Thyroid gland (tissue), 4 donors: Measurements from ENCODE around the gene FSIP1.

Experiments
- POLR2A ChIP-seq, 2 donors: fragments of 450-650 bp; IDR thresholded peaks; one replicate each; pipeline ENCODE4 v1.6.1; 2017; ENCODE audit warnings: antibody characterized with exemption in 2 of 2, mild to moderate bottlenecking in 2 of 2, moderate library complexity in 1 of 2
- TF ChIP-seq, protein P1 (sequence below), 6 experiments: fragments of 200-600 bp in 3 of 6; fragments of 450-650 bp in 3 of 6; sonication (generic) in 3 of 6; IDR thresholded peaks; one replicate each; pipeline ENCODE4 v1.5.1; 2016 to 2019; ENCODE audit warnings: antibody characterized with exemption in 6 of 6, mild to moderate bottlenecking in 2 of 6, inconsistent platforms in 1 of 6, moderate library complexity in 1 of 6

DNA sequence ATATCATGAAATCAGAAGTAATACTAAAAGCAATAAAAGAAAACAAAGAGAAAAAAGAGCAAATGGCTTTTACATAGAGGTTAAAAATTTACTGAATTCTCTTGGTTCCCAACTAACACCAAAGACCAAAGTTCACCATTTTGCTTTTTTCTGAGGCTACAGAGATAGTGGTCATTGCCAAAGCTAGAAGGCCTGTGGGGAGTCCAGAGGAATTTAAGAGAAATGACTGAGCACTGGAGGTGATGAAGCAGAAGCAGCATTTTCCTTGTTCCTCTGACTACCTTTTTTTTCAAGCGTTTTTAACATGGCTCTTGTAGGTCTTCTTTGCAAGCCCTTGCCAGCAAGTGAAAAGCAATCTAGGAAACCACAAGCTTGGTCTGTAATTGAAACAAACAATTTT, 143.6 kb downstream of the FSIP1 start:
- TF ChIP-seq, protein P1, sequence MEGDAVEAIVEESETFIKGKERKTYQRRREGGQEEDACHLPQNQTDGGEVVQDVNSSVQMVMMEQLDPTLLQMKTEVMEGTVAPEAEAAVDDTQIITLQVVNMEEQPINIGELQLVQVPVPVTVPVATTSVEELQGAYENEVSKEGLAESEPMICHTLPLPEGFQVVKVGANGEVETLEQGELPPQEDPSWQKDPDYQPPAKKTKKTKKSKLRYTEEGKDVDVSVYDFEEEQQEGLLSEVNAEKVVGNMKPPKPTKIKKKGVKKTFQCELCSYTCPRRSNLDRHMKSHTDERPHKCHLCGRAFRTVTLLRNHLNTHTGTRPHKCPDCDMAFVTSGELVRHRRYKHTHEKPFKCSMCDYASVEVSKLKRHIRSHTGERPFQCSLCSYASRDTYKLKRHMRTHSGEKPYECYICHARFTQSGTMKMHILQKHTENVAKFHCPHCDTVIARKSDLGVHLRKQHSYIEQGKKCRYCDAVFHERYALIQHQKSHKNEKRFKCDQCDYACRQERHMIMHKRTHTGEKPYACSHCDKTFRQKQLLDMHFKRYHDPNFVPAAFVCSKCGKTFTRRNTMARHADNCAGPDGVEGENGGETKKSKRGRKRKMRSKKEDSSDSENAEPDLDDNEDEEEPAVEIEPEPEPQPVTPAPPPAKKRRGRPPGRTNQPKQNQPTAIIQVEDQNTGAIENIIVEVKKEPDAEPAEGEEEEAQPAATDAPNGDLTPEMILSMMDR (IDR thresholded peaks at IDR 0.05), result no peak
- no peak for TF ChIP-seq POLR2A (IDR thresholded peaks at IDR 0.05)
